ENCODE data around the gene MITD1. TPM values are rescaled to one million over a fixed set of nuclear protein-coding genes. Genes with fewer than 3 reads are reported as not detected.

Gene MITD1
- total RNA-seq, 4 donors from 2014 or later: 6.2 to 41.0 (median 22.7) TPM

DNA sequence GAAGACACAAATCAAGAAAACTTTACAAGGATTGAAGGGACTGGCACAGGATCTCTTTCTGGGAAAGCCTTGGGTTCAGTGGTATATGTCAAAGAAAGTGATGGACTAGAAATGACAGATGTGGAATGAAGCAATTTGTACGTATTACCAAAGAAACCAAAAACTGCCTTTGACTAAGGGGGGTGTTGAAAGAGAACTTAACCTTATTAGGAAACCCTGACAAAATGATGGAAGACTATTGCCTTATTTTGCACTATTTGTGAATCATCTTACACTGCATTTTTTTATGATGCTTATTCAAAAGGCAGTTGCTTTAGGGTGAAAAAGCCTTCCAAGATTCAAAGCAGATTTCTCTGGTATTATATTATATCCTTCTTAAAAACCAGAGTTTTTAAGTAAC, 30.2 kb downstream of the MITD1 start:
- DNase-seq: no peak
- Histone ChIP-seq H3K27ac (peak overlapping the region in 1 of 2 donors; percentile 27), H3K4me1 (no peaks in the 10 kb centered on the region), H3K36me3 (no peaks in the 10 kb centered on the region), H3K9me3 (no peaks in the 10 kb centered on the region), H3K27me3 (no peaks in the 10 kb centered on the region), H3K4me3 (no peak overlapping the region)
- no peak for TF ChIP-seq POLR2A (IDR thresholded peaks at IDR 0.05)
- TF ChIP-seq, protein P1, sequence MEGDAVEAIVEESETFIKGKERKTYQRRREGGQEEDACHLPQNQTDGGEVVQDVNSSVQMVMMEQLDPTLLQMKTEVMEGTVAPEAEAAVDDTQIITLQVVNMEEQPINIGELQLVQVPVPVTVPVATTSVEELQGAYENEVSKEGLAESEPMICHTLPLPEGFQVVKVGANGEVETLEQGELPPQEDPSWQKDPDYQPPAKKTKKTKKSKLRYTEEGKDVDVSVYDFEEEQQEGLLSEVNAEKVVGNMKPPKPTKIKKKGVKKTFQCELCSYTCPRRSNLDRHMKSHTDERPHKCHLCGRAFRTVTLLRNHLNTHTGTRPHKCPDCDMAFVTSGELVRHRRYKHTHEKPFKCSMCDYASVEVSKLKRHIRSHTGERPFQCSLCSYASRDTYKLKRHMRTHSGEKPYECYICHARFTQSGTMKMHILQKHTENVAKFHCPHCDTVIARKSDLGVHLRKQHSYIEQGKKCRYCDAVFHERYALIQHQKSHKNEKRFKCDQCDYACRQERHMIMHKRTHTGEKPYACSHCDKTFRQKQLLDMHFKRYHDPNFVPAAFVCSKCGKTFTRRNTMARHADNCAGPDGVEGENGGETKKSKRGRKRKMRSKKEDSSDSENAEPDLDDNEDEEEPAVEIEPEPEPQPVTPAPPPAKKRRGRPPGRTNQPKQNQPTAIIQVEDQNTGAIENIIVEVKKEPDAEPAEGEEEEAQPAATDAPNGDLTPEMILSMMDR (IDR thresholded peaks at IDR 0.05): no peak
- intact Hi-C loops (cut with DNase I; ENCODE audit: low total_unique reads): no loop called here

DNA sequence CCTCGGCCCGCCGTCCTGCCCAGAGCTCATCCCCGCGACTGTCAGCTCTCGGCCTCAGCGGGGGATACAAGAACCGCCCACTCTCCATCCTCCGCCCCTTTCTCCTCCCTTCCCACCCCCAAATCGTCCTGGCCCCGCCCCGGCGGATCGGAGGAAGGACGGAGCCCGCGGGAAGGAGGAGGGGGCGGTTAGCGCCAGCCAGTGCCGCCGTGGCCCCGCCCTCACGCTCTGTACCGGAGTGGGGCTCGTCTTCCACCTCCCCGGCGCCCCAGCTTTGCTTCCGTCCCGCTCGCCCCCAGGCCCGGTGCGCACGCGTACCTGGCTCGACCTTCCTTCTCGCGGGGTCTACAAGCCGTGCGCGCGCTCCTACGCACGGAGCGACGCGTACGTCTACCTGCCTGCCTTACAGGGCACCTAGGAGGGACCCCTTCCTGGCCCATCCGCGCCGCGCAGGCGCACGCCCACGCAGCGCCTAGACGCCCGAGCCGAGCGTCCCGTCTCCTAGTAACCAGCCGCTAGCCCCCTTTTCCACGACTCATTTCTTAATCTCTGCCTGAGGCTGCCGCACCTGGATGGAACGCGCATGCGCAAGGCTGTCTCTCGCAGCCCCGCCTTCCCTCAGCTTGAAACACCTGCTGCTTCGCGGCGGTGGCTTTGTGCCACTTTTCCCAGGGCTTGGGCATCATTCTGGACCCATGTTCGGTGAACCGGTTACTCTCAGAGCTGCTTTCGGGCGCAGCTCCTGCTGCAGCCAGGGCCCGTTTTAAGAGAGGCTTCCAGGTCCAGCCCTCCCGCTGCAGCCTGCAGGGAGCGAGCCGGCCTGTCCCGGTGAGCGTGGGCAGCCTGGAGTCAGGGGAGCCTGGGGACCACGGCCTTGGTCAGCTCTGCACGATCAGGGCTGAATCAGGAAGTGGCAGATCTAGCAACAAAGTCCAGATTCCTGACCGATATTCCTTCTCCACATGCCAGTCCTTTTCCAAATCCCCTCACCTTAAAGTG, 39.4 kb downstream of the MITD1 start, which contains the start of gene C2orf15:
TSS of gene C2orf15 (plus strand) at position 598 of the 999 bp plus-strand sequence. CDS start 8,852 bp downstream, outside the sequence.
- TF ChIP-seq POLR2A (IDR thresholded peaks at IDR 0.05): peak; percentile 39 to 96
- TF ChIP-seq, protein P1 (IDR thresholded peaks at IDR 0.05): peak in 1 of 4 experiments; percentile 1
- H3K27me3 ChIP-seq: no peaks in the 10 kb centered on the region
- peaks cover 0 to 4% of the 10 kb centered on the region in 2 donors for H3K4me1 ChIP-seq
- H3K36me3 ChIP-seq: no peaks in the 10 kb centered on the region
- H3K9me3 ChIP-seq: no peaks in the 10 kb centered on the region
- intact Hi-C loops (cut with DNase I; ENCODE audit: low total_unique reads): no loop called here
- H3K4me3 ChIP-seq: peak within 1 kb of the TSS; percentile 73 to 97
- H3K27ac ChIP-seq: peak within 1 kb of the TSS; percentile 81 to 83
- peak; percentile 92 to 94 for DNase-seq

DNA sequence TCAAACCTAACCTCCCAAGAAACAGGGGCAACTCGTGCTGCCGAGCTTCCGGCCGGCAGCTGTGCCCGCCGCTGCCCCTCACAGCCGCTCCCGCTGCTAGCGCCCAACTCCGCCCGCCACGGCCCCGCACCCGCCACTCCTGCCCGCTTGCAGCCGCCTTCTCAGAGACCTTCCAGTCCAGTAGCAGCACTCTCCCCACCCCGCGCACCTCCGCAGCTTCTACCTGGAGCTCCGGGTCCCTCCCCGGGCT, 40.1 kb downstream of the MITD1 start:
- DNase-seq: peak in 1 of 2 donors; percentile 19
- Histone ChIP-seq H3K4me3 (peak overlapping the region; percentile 73 to 97), H3K4me1 (peaks cover 0 to 4% of the 10 kb centered on the region in 2 donors), H3K36me3 (no peaks in the 10 kb centered on the region), H3K27ac (peak overlapping the region; percentile 81 to 83), H3K9me3 (no peaks in the 10 kb centered on the region), H3K27me3 (no peaks in the 10 kb centered on the region)
- TF ChIP-seq, protein P1 (IDR thresholded peaks at IDR 0.05): no peak
- peak in 1 of 2 donors; percentile 93 for TF ChIP-seq POLR2A (IDR thresholded peaks at IDR 0.05)
- intact Hi-C loops (cut with DNase I; ENCODE audit: low total_unique reads): no loop called here

DNA sequence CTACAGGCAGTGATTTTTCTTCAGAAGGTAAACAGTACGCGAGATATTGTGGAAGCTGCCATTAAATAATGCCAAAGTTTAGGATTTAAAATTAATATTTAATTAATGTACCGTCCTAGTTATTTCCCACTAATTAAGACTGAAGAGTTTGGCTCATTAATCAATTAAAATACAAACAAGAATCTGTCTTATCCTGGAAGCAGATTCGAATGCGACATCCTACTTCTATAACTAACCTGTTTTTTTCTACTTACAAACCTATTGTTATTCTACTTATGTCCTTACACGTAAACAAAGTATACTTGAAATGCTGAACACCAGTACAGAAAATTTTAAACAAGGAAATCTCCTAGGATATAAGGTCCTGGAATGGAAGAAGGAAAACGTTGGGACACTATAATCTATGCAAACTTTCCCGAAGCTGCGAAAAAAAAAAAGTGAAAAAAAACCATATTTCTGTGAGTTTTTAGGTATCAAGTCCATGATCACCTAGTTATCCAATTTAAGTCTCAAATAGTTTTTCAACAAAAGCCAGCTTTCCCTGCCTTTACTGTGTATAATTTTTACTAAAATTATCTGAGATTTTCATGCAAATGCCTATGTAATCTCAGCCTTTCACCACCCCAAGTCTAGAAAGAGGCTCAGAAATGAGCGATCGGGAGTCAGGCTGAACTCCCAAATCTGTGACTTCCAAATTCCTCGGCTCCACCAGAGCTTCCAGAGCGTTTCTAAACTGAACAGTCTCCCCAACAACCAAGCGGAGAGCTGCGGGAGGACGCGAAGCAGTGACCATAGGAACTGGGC, 40.6 kb downstream of the MITD1 start:
- intact Hi-C loops (cut with DNase I; ENCODE audit: low total_unique reads): no loop called here
- TF ChIP-seq, protein P1 (IDR thresholded peaks at IDR 0.05): no peak
- TF ChIP-seq POLR2A (IDR thresholded peaks at IDR 0.05): no peak
- DNase-seq: no peak

More for the DNA sequence above, 40.6 kb downstream of the MITD1 start:
- Histone ChIP-seq H3K4me3 (peak overlapping the region; percentile 73 to 97), H3K4me1 (peaks cover 0 to 4% of the 10 kb centered on the region in 2 donors), H3K9me3 (no peaks in the 10 kb centered on the region), H3K27me3 (no peaks in the 10 kb centered on the region), H3K36me3 (no peaks in the 10 kb centered on the region), H3K27ac (peak overlapping the region; percentile 81 to 83)
